Osteocyte (in vitro differentiated cells): ENCODE results near the gene SLC35G3. TPM values are rescaled to one million over a fixed set of nuclear protein-coding genes. Genes with fewer than 3 reads are reported as not detected.

ENCODE experiments used
- DNase-seq: peaks from one replicate; pipeline ENCODE4 v3.0.0; 2021; ENCODE audit warnings: mixed read lengths; ENCODE audit not compliant: unreplicated experiment; ENCODE audit errors: extremely low spot score
- H3K27ac Mint-ChIP-seq: one replicate; pipeline ENCODE4 v1.8.0; 2021; ENCODE audit warnings: mild to moderate bottlenecking, mixed read lengths; ENCODE audit not compliant: unreplicated experiment
- H3K27me3 Mint-ChIP-seq: one replicate; pipeline ENCODE4 v1.8.0; 2021; ENCODE audit warnings: mixed read lengths; ENCODE audit not compliant: unreplicated experiment
- H3K36me3 Mint-ChIP-seq: one replicate; pipeline ENCODE4 v1.8.0; 2021; ENCODE audit warnings: mixed read lengths; ENCODE audit not compliant: unreplicated experiment
- H3K4me1 Mint-ChIP-seq: one replicate; pipeline ENCODE4 v1.8.0; 2021; ENCODE audit warnings: mixed read lengths; ENCODE audit not compliant: unreplicated experiment
- H3K4me3 Mint-ChIP-seq: one replicate; pipeline ENCODE4 v1.8.0; 2021; ENCODE audit warnings: mild to moderate bottlenecking, moderate library complexity, mixed read lengths; ENCODE audit not compliant: unreplicated experiment
- H3K9me3 Mint-ChIP-seq: one replicate; pipeline ENCODE4 v1.8.0; 2021; ENCODE audit warnings: mixed read lengths; ENCODE audit not compliant: unreplicated experiment
- total RNA-seq: library from RNA; stranded (reverse); gene quantifications from 2 replicates; pipeline ENCODE4 v1.2.1, GENCODE V29; 2021
- TF ChIP-seq, protein P1 (sequence below): fragments of 200-600 bp; sonication (generic); IDR thresholded peaks from 2 replicates; pipeline ENCODE4 v1.5.0; 2021; ENCODE audit warnings: antibody characterized with exemption, mild to moderate bottlenecking, moderate library complexity

SLC35G3 gene
- total RNA-seq, 1 donor from 2014 or later: not detected

- Mint-ChIP-seq H3K27ac (no peak overlapping the region), H3K9me3 (no peaks in the 10 kb centered on the region), H3K27me3 (peaks cover 27% of the 10 kb centered on the region), H3K36me3 (no peaks in the 10 kb centered on the region), H3K4me1 (no peaks in the 10 kb centered on the region), H3K4me3 (no peak overlapping the region)
- no peak for DNase-seq
- TF ChIP-seq, protein P1, sequence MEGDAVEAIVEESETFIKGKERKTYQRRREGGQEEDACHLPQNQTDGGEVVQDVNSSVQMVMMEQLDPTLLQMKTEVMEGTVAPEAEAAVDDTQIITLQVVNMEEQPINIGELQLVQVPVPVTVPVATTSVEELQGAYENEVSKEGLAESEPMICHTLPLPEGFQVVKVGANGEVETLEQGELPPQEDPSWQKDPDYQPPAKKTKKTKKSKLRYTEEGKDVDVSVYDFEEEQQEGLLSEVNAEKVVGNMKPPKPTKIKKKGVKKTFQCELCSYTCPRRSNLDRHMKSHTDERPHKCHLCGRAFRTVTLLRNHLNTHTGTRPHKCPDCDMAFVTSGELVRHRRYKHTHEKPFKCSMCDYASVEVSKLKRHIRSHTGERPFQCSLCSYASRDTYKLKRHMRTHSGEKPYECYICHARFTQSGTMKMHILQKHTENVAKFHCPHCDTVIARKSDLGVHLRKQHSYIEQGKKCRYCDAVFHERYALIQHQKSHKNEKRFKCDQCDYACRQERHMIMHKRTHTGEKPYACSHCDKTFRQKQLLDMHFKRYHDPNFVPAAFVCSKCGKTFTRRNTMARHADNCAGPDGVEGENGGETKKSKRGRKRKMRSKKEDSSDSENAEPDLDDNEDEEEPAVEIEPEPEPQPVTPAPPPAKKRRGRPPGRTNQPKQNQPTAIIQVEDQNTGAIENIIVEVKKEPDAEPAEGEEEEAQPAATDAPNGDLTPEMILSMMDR: no peak
Measured at GRCh38 chr17:35218915-35219314, 24.7 kb upstream of the SLC35G3 start.

- Mint-ChIP-seq H3K4me1 (no peaks in the 10 kb centered on the region), H3K27ac (no peak overlapping the region), H3K27me3 (peaks cover 32% of the 10 kb centered on the region), H3K36me3 (no peaks in the 10 kb centered on the region), H3K4me3 (no peak overlapping the region), H3K9me3 (no peaks in the 10 kb centered on the region)
- TF ChIP-seq, protein P1: no peak
- DNase-seq: no peak
Measured at GRCh38 chr17:35217107-35217506, 22.9 kb upstream of the SLC35G3 start.

- TF ChIP-seq, protein P1: no peak
- Mint-ChIP-seq H3K9me3 (no peaks in the 10 kb centered on the region), H3K27me3 (peaks cover 35% of the 10 kb centered on the region), H3K4me3 (no peak overlapping the region), H3K27ac (no peak overlapping the region), H3K36me3 (no peaks in the 10 kb centered on the region), H3K4me1 (no peaks in the 10 kb centered on the region)
- no peak for DNase-seq
Measured at GRCh38 chr17:35214631-35215273, 20.6 kb upstream of the SLC35G3 start.

DNA sequence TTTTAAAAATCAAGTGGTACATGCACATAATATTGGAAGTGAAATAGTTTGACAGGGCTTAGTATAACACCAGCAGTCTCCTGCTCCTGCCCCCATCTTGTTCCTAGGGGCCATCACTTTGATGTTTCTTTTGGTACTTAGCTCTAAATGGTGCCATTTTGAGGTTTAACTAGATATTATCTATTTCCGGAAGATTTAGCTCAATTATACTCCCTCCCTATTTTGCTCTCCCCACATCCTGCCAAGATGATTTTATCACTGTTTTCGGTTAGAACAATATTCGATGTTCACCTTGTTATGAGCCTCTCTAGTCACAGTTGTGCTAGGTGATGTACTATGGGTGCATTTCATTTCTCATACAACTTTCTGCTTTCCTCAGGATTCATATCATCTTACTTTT is 20.0 kb upstream of the SLC35G3 start:
- TF ChIP-seq, protein P1: no peak
- no peak for DNase-seq
- Mint-ChIP-seq H3K27me3 (peaks cover 39% of the 10 kb centered on the region), H3K9me3 (no peaks in the 10 kb centered on the region), H3K27ac (no peak overlapping the region), H3K36me3 (no peaks in the 10 kb centered on the region), H3K4me1 (no peaks in the 10 kb centered on the region), H3K4me3 (no peak overlapping the region)

DNA sequence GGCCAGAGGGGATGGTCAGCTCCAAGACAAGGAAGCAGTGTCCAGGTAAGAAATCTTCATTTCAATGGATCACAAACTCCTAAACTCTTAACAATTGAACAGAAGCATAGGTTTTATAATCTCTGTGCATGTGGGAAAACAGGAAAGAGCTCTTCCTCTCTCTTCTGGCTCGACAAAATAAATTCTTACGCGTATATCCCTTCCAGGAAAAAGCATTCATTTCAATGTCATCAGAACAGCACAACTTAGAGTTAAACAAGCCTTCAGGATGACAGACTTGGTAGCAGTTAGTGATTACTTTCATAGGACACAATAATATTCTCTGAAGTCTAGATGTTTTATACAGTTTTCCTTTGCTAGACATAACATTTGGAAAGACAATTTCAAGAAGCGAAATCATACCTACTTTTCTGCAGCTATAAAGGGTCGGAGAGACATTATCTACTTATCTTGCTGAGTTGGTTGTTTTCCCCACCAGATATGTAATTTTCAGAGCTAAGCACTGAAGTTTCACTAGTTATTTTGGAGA is 19.3 kb upstream of the SLC35G3 start:
- Mint-ChIP-seq H3K4me1 (no peaks in the 10 kb centered on the region), H3K9me3 (no peaks in the 10 kb centered on the region), H3K4me3 (no peak overlapping the region), H3K27ac (no peak overlapping the region), H3K27me3 (peaks cover 40% of the 10 kb centered on the region), H3K36me3 (no peaks in the 10 kb centered on the region)
- no peak for DNase-seq
- TF ChIP-seq, protein P1: no peak
